Mucosa of descending colon (tissue), 3 donors: ENCODE measurements around the gene OLR1. TPM values are rescaled to one million over a fixed set of nuclear protein-coding genes. Genes with fewer than 3 reads are reported as not detected.
"Not testable (repeated sequence)": the region's sequence is repeated elsewhere in the genome, so short reads cannot be mapped to it uniquely, and the experiment has no call there.

Experiments
- ATAC-seq: fragments of 200-7000 bp; cut with Tn5 transposase; one replicate; pipeline ENCODE4 v1.9.1; 2020; ENCODE audit warnings: mild to moderate bottlenecking, moderate library complexity
- DNase-seq, 3 donors: peaks; one replicate each; pipeline ENCODE4 v3.0.0-alpha.2; 2020
- H3K36me3 ChIP-seq: fragments of 200-600 bp; one replicate; pipeline ENCODE4 v1.8.0; 2021; ENCODE audit warnings: low read depth, mild to moderate bottlenecking
- H3K4me1 ChIP-seq: fragments of 200-600 bp; one replicate; pipeline ENCODE4 v1.8.0; 2021; ENCODE audit warnings: low read depth, mild to moderate bottlenecking
- H3K4me3 ChIP-seq: fragments of 200-600 bp; one replicate; pipeline ENCODE4 v1.8.0; 2021; ENCODE audit warnings: mild to moderate bottlenecking
- H3K9me3 ChIP-seq: fragments of 200-600 bp; one replicate; pipeline ENCODE4 v1.8.0; 2021; ENCODE audit warnings: mild to moderate bottlenecking
- intact Hi-C, 2 donors: fragments of 100-400 bp; cut with DNase I in 1 of 2; cut with micrococcal nuclease in 1 of 2; formaldehyde crosslinking; loops; one replicate each; pipeline versions ENCODE4 v1.11.0 to v1.11.1; 2022; cut with DNase I, micrococcal nuclease
- long read RNA-seq, 2 donors: library from polyadenylated mRNA; unstranded; transcript quantifications; one replicate each; pipeline ENCODE4 v2.0.0, GENCODE V29; 2019 to 2021
- total RNA-seq, 3 donors: library from RNA; stranded (reverse); fragmentation: NEBNext Ultra II Directional in 2 of 3; extraction: Animal tissue kit (Norgen Biotek cat#: 25700) in 2 of 3; gene quantifications; one replicate each; pipeline versions ENCODE4 v1.2.1 to v1.2.4, GENCODE V29; 2021 to 2023
- TF ChIP-seq, protein P1 (sequence below): fragments of 200-600 bp; IDR thresholded peaks from one replicate; pipeline ENCODE4 v1.8.0; 2022; ENCODE audit warnings: antibody characterized with exemption, mild to moderate bottlenecking
- donor health status: DM: no; HTN: no; CAD: no; lungs with moderate emphysema.
- donor health status: DM: no; HTN: no; CAD: no.
- donor health status: DM: no; HTN: yes; CAD: no.

The OLR1 gene
- total RNA-seq: under 1 TPM in 1 of 3 donors, not detected in 2; 0.63 TPM
- long read RNA-seq, donor 1: 0 reads
- long read RNA-seq, donor 2: 0 reads

- DNase-seq (no peak), ATAC-seq (no peak)
- TF ChIP-seq, protein P1, sequence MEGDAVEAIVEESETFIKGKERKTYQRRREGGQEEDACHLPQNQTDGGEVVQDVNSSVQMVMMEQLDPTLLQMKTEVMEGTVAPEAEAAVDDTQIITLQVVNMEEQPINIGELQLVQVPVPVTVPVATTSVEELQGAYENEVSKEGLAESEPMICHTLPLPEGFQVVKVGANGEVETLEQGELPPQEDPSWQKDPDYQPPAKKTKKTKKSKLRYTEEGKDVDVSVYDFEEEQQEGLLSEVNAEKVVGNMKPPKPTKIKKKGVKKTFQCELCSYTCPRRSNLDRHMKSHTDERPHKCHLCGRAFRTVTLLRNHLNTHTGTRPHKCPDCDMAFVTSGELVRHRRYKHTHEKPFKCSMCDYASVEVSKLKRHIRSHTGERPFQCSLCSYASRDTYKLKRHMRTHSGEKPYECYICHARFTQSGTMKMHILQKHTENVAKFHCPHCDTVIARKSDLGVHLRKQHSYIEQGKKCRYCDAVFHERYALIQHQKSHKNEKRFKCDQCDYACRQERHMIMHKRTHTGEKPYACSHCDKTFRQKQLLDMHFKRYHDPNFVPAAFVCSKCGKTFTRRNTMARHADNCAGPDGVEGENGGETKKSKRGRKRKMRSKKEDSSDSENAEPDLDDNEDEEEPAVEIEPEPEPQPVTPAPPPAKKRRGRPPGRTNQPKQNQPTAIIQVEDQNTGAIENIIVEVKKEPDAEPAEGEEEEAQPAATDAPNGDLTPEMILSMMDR: no peak
- peaks cover 7% of the 10 kb centered on the region for H3K4me1 ChIP-seq
- H3K9me3 ChIP-seq: no peaks in the 10 kb centered on the region
- intact Hi-C loops: no loop called here
- H3K36me3 ChIP-seq: no peaks in the 10 kb centered on the region
- H3K4me3 ChIP-seq: no peak within 1 kb of the TSS
These were observed at the start of gene OLR1 for GRCh38 chr12:10171973-10172728. Gene OLR1, minus strand, starts transcription at chr12:10172132. Its CDS starts 55 bp downstream, at chr12:10172077.

DNA sequence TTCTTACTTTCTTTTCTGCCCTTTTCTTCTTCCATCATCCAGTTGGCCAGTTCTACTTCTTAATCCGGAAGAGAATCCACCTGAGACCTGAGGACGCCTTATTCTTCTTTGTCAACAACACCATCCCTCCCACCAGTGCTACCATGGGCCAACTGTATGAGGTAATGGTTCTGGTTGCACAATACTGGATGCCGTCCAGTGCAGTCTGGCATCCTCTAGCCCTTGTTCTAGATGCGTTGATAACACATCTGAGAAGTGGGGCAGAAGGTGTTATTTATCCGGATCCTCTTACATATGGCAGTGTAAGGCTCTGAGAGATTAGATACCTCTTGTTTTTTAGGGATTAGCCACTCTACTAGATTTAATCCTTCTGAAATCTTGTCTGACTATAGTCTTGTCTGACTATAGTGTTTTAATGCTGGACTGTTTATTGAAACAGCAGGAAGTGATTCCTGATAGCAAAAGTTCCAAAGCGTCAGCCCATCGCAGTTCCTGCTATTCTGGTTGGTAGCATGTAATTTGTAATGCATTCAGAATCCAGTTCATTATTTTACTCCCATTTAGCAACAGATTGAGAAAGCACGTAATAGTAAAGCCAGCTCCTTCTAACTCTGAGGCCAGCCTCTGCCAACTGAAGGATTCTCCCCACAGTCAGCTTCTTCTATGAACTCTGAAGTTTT, 48.6 kb upstream of the OLR1 start:
- TF ChIP-seq, protein P1: no peak
- peak; percentile 29 for ATAC-seq
- H3K9me3 ChIP-seq: no peaks in the 10 kb centered on the region
- peak in 1 of 3 donors; percentile 21 for DNase-seq
- no peak overlapping the region for H3K4me3 ChIP-seq
- H3K4me1 ChIP-seq: no peaks in the 10 kb centered on the region
- intact Hi-C loops: no loop called here
- peaks cover 7% of the 10 kb centered on the region for H3K36me3 ChIP-seq

DNA sequence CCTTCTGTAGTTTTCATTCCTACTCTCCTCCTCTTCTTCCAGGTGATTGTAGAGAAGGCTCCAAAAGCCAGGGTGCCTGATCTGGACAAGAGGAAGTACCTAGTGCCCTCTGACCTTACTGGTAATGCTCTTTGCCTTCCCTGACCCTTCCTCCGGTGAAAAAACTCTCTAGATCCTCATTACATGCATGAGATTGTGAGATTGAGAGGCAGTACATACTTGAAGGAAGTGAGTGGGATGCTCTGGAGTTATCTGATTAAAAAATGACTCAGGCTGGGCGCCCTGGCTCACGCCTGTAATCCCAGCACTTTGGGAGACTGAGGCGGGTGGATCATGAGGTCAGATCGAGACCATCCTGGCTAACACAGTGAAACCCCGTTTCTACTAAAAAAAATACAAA, 46.1 kb upstream of the OLR1 start:
- intact Hi-C loops: no loop called here
- ATAC-seq: no peak
- Histone ChIP-seq H3K4me3 (no peak overlapping the region), H3K36me3 (peaks cover 7% of the 10 kb centered on the region), H3K4me1 (peaks cover 11% of the 10 kb centered on the region), H3K9me3 (no peaks in the 10 kb centered on the region)
- TF ChIP-seq, protein P1: no peak
- no peak for DNase-seq

DNA sequence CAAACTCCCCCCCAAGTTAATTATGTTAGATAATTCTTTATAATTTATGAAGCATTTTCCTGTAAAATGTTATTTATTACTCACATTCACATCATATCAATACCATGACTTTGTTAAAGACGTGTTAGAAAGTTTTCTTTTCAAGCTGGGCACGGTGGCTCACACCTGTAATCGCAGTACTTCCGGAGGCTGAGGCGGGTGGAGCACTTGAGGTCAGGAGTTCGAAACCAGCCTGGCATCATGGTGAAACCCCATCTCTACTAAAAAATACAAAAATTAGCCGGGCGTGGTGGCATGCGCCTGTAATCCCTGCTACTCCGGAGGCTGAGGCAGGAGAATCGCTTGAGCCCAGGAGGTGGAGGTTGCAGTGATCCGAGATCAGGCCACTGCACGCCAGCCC, 44.0 kb upstream of the OLR1 start:
- ATAC-seq, DNase-seq, H3K9me3 ChIP-seq, intact Hi-C loops, H3K36me3 ChIP-seq, H3K4me3 ChIP-seq: not testable (repeated sequence)
- peaks cover 15% of the 10 kb centered on the region for H3K4me1 ChIP-seq

DNA sequence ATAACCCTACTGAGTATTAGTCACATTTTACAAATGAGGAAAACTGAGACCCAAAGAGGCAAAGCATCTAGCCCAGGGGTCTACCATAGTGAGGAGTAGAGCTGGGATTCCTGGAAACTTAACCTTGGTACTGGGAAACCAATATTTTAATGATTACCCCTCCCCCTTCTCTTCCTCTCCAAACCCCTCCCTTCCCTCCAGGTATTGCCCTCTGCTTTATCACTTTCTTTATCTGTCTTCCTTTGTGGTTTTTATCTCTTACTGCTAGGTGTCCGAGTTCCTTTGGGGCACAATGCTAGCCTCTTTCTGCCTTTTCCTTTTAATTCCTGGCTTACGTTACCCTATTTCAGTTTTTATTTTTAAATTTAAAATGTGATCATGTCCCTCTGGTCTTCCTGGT, 43.5 kb upstream of the OLR1 start:
- intact Hi-C loops: no loop called here
- Histone ChIP-seq H3K36me3 (no peaks in the 10 kb centered on the region), H3K4me3 (no peak overlapping the region), H3K9me3 (no peaks in the 10 kb centered on the region), H3K4me1 (peaks cover 15% of the 10 kb centered on the region)
- TF ChIP-seq, protein P1: no peak
- no peak for ATAC-seq
- no peak for DNase-seq

DNA sequence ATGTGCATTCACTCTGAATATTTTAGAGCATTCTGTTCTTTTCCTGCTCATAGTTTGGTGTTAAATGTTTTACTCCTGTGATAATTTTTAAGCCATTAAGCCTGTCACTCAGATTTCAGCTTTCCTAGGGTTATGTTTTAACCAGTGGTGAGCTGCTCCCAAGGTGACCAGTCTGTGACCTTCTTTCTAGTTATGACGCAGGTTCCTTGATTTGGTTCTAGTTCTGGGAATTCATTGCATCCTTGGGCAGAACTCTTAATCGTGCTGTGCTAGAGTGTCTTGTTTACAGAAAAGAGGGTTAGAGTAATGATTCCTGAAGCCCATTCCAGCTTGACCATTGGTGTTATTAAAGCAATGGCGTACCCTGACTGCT, 42.9 kb upstream of the OLR1 start:
- no peaks in the 10 kb centered on the region for H3K36me3 ChIP-seq
- TF ChIP-seq, protein P1: no peak
- peaks cover 15% of the 10 kb centered on the region for H3K4me1 ChIP-seq
- no peaks in the 10 kb centered on the region for H3K9me3 ChIP-seq
- no peak for ATAC-seq
- H3K4me3 ChIP-seq: no peak overlapping the region
- no peak for DNase-seq
- intact Hi-C loops: no loop called here
